ENCODE measurements around the gene CCL20. TPM values are rescaled to one million over a fixed set of nuclear protein-coding genes. Genes with fewer than 3 reads are reported as not detected.
A peak's percentile ranks its signal among the peaks of the same experiment; 100 is the strongest.

The CCL20 gene
- total and polyA plus RNA-seq, 2 of the 13 experiments (the other 11 are each of a cell fraction or from before 2014, with no cell fraction given), result 223 to 903 TPM

GRCh38 chr2:227818675-227819397 lies 5.2 kb downstream of the CCL20 start (continued):
- TF ChIP-seq ZNF333 (CRISPR knock-in tag; IDR thresholded peaks at IDR 0.05; ENCODE audit: borderline replicate concordance), result 0 out of 2 replicates have a peak, but pooled peaks have one; percentile 77
- peak; percentile 97 for TF ChIP-seq ZMYM3 (CRISPR knock-in tag; IDR thresholded peaks at IDR 0.05)
- 0 out of 2 replicates have a peak, but pooled peaks have one; percentile 35 for TF ChIP-seq MAF1 (CRISPR knock-in tag; IDR thresholded peaks at IDR 0.05; ENCODE audit: borderline replicate concordance)
- no peak; the same call in 1 of the 2 replicates for TF ChIP-seq ZNF605 (CRISPR knock-in tag; IDR thresholded peaks at IDR 0.05)
- TF ChIP-seq ZFX (CRISPR knock-in tag; IDR thresholded peaks at IDR 0.05; ENCODE audit: low read depth), result no peak; the same call in 1 of the 2 replicates
- TF ChIP-seq ZHX2 (IDR thresholded peaks at IDR 0.05; ENCODE audit: low read depth), result peak; percentile 81
- TF ChIP-seq ZHX2 (CRISPR knock-in tag; IDR thresholded peaks at IDR 0.05; ENCODE audit: borderline replicate concordance), result peak; percentile 39; the same call in 1 of the 2 replicates
- peak; percentile 95 for TF ChIP-seq SAP130 (CRISPR knock-in tag; IDR thresholded peaks at IDR 0.05; ENCODE audit: low read depth)
- TF ChIP-seq, protein P1, sequence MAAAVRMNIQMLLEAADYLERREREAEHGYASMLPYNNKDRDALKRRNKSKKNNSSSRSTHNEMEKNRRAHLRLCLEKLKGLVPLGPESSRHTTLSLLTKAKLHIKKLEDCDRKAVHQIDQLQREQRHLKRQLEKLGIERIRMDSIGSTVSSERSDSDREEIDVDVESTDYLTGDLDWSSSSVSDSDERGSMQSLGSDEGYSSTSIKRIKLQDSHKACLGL (CRISPR knock-in tag; IDR thresholded peaks at IDR 0.05), result no peak
- TF ChIP-seq NFE2L2 (IDR thresholded peaks at IDR 0.05; ENCODE audit: low read length), result 0 out of 2 replicates have a peak, but pooled peaks have one; percentile 30
- TF ChIP-seq, protein P2, sequence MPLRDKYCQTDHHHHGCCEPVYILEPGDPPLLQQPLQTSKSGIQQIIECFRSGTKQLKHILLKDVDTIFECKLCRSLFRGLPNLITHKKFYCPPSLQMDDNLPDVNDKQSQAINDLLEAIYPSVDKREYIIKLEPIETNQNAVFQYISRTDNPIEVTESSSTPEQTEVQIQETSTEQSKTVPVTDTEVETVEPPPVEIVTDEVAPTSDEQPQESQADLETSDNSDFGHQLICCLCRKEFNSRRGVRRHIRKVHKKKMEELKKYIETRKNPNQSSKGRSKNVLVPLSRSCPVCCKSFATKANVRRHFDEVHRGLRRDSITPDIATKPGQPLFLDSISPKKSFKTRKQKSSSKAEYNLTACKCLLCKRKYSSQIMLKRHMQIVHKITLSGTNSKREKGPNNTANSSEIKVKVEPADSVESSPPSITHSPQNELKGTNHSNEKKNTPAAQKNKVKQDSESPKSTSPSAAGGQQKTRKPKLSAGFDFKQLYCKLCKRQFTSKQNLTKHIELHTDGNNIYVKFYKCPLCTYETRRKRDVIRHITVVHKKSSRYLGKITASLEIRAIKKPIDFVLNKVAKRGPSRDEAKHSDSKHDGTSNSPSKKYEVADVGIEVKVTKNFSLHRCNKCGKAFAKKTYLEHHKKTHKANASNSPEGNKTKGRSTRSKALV (CRISPR knock-in tag; IDR thresholded peaks at IDR 0.05), result peak; percentile 36; the same call in 1 of the 2 replicates
- TF ChIP-seq MZF1 (CRISPR knock-in tag; IDR thresholded peaks at IDR 0.05; ENCODE audit: borderline replicate concordance), result no peak
- TF ChIP-seq MNT (IDR thresholded peaks at IDR 0.05), result peak; percentile 51
- peak; percentile 91 for TF ChIP-seq AGO1 (IDR thresholded peaks at IDR 0.05; ENCODE audit: low read depth, low read length, poor library complexity, severe bottlenecking)
- peak; percentile 25; the same call in 1 of the 2 replicates for TF ChIP-seq ZNF143 (CRISPR knock-in tag; IDR thresholded peaks at IDR 0.05)
- peak; percentile 93 for TF ChIP-seq SMAD3 (CRISPR knock-in tag; IDR thresholded peaks at IDR 0.05)
- TF ChIP-seq MED8 (CRISPR knock-in tag; IDR thresholded peaks at IDR 0.05; ENCODE audit: insufficient replicate concordance), result peak; percentile 99
- TF ChIP-seq BHLHE40 (IDR thresholded peaks at IDR 0.05; ENCODE audit: low read length), result peak; percentile 64; the same call in 1 of the 2 replicates
- TF ChIP-seq MTA3 (CRISPR knock-in tag; IDR thresholded peaks at IDR 0.05), result no peak
- TF ChIP-seq ZNF3 (CRISPR knock-in tag; IDR thresholded peaks at IDR 0.05), result no peak
- no peak for TF ChIP-seq KLF13 (CRISPR knock-in tag; IDR thresholded peaks at IDR 0.05)
